H1 (cell line): ENCODE data around the gene GMCL1. TPM values are rescaled to one million over a fixed set of nuclear protein-coding genes. Genes with fewer than 3 reads are reported as not detected.

Experiments
- CHD7 ChIP-seq: fragments of 300-600 bp; sonication (generic); IDR thresholded peaks from 2 replicates; pipeline ENCODE4 v1.7.1; 2012; ENCODE audit warnings: low read length, moderate library complexity, mild to moderate bottlenecking, inconsistent platforms; ENCODE audit not compliant: insufficient replicate concordance
- FOSL1 ChIP-seq: IDR thresholded peaks from 2 replicates; pipeline ENCODE4 v1.6.1; 2011; ENCODE audit warnings: mild to moderate bottlenecking, low read depth, low read length, moderate library complexity; ENCODE audit not compliant: insufficient read depth
- JUND ChIP-seq: IDR thresholded peaks from 2 replicates; pipeline ENCODE4 v1.6.1; 2011; ENCODE audit warnings: mild to moderate bottlenecking, improper control_type of control experiment, low read length
- KDM4A ChIP-seq: IDR thresholded peaks from one replicate; pipeline ENCODE4 v1.7.1; 2012; ENCODE audit warnings: low read depth, mild to moderate bottlenecking, moderate library complexity, low read length, inconsistent platforms; ENCODE audit not compliant: severe bottlenecking
- NANOG ChIP-seq: IDR thresholded peaks from 2 replicates; pipeline ENCODE4 v1.6.1; 2011; ENCODE audit warnings: low read length, low read depth, mild to moderate bottlenecking, inconsistent platforms; ENCODE audit not compliant: insufficient read depth, poor library complexity, severe bottlenecking
- POU5F1 ChIP-seq: IDR thresholded peaks from 2 replicates; pipeline ENCODE4 v1.6.1; 2011; ENCODE audit warnings: low read depth, mild to moderate bottlenecking, low read length, moderate library complexity
- SP2 ChIP-seq: IDR thresholded peaks from 2 replicates; pipeline ENCODE4 v1.6.1; 2012; ENCODE audit warnings: mild to moderate bottlenecking, low read length, inconsistent platforms
- TAF1 ChIP-seq: IDR thresholded peaks from 2 replicates; pipeline ENCODE4 v1.6.1; 2011; ENCODE audit warnings: mild to moderate bottlenecking, low read depth, low read length
- TAF7 ChIP-seq: optimal IDR thresholded peaks from 2 replicates; pipeline ENCODE3; 2011; ENCODE audit warnings: low read depth, mild to moderate bottlenecking, inconsistent platforms, low read length, moderate library complexity, borderline replicate concordance
- polyA plus RNA-seq, 7 experiments: library from polyadenylated mRNA; depleted of rRNA in 3 of 7; stranded (reverse) in 5 of 7; unstranded in 2 of 7; fragments of >200 nt in 5 of 7; fragments of 200-250 nt in 2 of 7; gene quantifications; 1 replicate in 5 of 7; 2 replicates in 1 of 7; 4 replicates in 1 of 7; pipeline versions ENCODE4 v1.2.1 to v1.2.3, GENCODE V29; 2011 to 2013; ENCODE audit warnings: missing spikeins in 2 of 7, mixed read lengths in 2 of 7
- total RNA-seq: library from RNA; stranded (reverse); fragmentation: NEBNext Ultra II Directional; extraction: Animal tissue kit (Norgen Biotek cat#: 25700); gene quantifications from 2 replicates; pipeline ENCODE4 v1.2.1, GENCODE V29; 2021

The GMCL1 gene
- total and polyA plus RNA-seq, 2 of the 8 experiments (the other 6 are each of a cell fraction or from before 2014, with no cell fraction given), result 6.5 to 21.9 TPM

GRCh38 chr2:69893684-69894551 is 64.5 kb downstream of the GMCL1 start, which contains the start of gene SNRNP27 (continued):
- TF ChIP-seq CHD7, result no peak
- no peak for TF ChIP-seq SP2
- TF ChIP-seq TAF1, result peak; percentile 100
- no peak for TF ChIP-seq FOSL1
- peak; percentile 98 for TF ChIP-seq TAF7
- TF ChIP-seq KDM4A, result peak; percentile 24
- no peak for TF ChIP-seq JUND
- TF ChIP-seq NANOG, result no peak
- TF ChIP-seq POU5F1, result no peak
